Measurements from ENCODE around the gene BRD4.

DNA sequence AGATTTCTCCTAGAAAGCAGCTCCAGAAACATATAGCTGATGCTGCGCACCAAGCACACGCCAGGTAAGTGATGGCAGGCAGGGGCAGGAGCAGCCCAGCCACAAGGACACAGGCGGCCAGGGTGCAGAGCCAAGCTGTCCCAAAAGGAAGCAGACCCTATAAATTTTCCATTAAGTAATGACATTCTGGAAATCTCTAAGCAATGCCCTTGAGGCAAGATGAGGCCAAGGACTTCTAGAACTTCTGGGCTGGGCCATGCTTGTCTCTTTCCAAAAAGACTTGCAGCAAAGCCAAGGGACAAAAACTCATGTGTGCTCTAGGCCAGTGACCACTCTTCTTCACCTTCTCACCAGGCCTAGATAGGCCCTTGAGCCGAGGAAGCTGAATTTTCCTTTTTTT, 57.9 kb downstream of the BRD4 start:
- TF ChIP-seq, protein P1, sequence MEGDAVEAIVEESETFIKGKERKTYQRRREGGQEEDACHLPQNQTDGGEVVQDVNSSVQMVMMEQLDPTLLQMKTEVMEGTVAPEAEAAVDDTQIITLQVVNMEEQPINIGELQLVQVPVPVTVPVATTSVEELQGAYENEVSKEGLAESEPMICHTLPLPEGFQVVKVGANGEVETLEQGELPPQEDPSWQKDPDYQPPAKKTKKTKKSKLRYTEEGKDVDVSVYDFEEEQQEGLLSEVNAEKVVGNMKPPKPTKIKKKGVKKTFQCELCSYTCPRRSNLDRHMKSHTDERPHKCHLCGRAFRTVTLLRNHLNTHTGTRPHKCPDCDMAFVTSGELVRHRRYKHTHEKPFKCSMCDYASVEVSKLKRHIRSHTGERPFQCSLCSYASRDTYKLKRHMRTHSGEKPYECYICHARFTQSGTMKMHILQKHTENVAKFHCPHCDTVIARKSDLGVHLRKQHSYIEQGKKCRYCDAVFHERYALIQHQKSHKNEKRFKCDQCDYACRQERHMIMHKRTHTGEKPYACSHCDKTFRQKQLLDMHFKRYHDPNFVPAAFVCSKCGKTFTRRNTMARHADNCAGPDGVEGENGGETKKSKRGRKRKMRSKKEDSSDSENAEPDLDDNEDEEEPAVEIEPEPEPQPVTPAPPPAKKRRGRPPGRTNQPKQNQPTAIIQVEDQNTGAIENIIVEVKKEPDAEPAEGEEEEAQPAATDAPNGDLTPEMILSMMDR (IDR thresholded peaks at IDR 0.05) = no peak
- TF ChIP-seq POLR2A (IDR thresholded peaks at IDR 0.05) = no peak
